ENCODE results near the gene SLCO1B3. TPM values are rescaled to one million over a fixed set of nuclear protein-coding genes. Genes with fewer than 3 reads are reported as not detected.

SLCO1B3 gene
- total RNA-seq, 1 experiment from 2014 or later: 13.2 TPM

DNA sequence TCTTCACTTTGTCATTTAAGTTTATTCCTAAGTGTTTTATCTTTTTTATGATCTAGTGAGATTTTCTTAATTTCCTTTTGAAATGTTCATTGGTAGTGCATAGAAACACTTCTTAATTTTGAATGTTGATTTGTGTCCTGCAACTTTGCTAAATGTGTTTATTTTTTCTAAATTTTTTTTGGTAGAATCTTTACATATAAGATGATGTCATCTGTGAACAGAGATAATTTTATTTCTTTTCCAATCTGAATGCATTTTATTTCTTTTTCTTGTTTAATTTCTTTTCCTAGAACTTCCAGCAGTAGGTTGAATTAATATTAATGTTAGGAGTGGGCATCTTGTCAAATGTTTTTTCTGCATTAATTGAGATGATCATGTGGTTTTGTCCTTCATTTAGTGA lies 42.1 kb downstream of the SLCO1B3 start:
- Histone ChIP-seq H3K9me3 (ENCODE audit: low read length) (no peaks in the 10 kb centered on the region), H3K4me2 (ENCODE audit: low read length) (no peak overlapping the region), H3K9ac (ENCODE audit: low read length) (no peak overlapping the region), H3K27me3 (ENCODE audit: low read length) (no peaks in the 10 kb centered on the region), H3K9me2 (replicated peaks; ENCODE audit: low read length) (no peaks in the 10 kb centered on the region), H3K4me3 (ENCODE audit: low read length) (no peak overlapping the region), H3F3A (ENCODE audit: low read length, unreplicated experiment) (no peaks in the 10 kb centered on the region), H4K20me1 (ENCODE audit: low read length) (no peaks in the 10 kb centered on the region), H3K36me3 (ENCODE audit: low read depth, low read length) (no peaks in the 10 kb centered on the region; the same call in 1 of the 2 replicates), H3K27ac (ENCODE audit: low read length) (no peak overlapping the region), H3K79me2 (ENCODE audit: low read length) (peaks cover 20% of the 10 kb centered on the region), H3K4me1 (ENCODE audit: insufficient read depth, low read length) (no peaks in the 10 kb centered on the region), H2AFZ (ENCODE audit: low read length) (no peak overlapping the region)
- no TSS peak for BruUV-seq (replicated peaks)
- CTCF ChIA-PET: no interaction called here
- TF ChIP-seq EZH2phosphoT487 (IDR thresholded peaks at IDR 0.05; ENCODE audit: borderline replicate concordance, low read length): no peak
- TF ChIP-seq, protein P1, sequence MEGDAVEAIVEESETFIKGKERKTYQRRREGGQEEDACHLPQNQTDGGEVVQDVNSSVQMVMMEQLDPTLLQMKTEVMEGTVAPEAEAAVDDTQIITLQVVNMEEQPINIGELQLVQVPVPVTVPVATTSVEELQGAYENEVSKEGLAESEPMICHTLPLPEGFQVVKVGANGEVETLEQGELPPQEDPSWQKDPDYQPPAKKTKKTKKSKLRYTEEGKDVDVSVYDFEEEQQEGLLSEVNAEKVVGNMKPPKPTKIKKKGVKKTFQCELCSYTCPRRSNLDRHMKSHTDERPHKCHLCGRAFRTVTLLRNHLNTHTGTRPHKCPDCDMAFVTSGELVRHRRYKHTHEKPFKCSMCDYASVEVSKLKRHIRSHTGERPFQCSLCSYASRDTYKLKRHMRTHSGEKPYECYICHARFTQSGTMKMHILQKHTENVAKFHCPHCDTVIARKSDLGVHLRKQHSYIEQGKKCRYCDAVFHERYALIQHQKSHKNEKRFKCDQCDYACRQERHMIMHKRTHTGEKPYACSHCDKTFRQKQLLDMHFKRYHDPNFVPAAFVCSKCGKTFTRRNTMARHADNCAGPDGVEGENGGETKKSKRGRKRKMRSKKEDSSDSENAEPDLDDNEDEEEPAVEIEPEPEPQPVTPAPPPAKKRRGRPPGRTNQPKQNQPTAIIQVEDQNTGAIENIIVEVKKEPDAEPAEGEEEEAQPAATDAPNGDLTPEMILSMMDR (conservative IDR thresholded peaks at IDR 0.05; ENCODE audit: low read depth, low read length): no peak
- no peak for TF ChIP-seq EZH2 (IDR thresholded peaks at IDR 0.05; ENCODE audit: low read length, unreplicated experiment)
- DNase-seq (no peak), ATAC-seq (no peak)
- POLR2A ChIA-PET (ENCODE audit: unreplicated experiment): no interaction called here
- intact Hi-C loops (cut with micrococcal nuclease): no loop called here

DNA sequence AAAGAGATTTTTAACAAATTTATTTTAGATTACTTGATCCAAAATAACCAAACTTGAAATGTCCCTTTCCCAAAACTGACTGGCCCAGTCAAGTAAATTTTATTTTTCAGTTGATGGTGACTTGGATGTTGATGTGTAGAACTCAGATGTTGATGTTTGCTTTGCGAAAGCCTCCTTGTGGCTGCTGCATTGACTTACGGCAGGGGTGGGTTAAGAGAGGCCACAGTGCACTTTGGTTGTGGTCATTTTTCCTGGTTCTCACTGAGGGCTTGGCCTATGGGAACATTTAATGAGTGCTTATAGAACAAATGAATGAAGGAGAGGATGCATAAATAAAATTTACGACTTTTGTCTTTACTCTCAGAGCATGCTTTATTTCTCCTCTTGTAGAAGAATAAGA lies 52.6 kb downstream of the SLCO1B3 start:
- Histone ChIP-seq H3K4me1 (ENCODE audit: insufficient read depth, low read length) (no peaks in the 10 kb centered on the region), H4K20me1 (ENCODE audit: low read length) (no peaks in the 10 kb centered on the region), H3K9me2 (replicated peaks; ENCODE audit: low read length) (no peaks in the 10 kb centered on the region), H3K27ac (ENCODE audit: low read length) (no peak overlapping the region), H3K79me2 (ENCODE audit: low read length) (no peaks in the 10 kb centered on the region), H2AFZ (ENCODE audit: low read length) (no peak overlapping the region), H3K4me3 (ENCODE audit: low read length) (no peak overlapping the region), H3K36me3 (ENCODE audit: low read depth, low read length) (peaks cover 4% of the 10 kb centered on the region), H3K9me3 (ENCODE audit: low read length) (no peaks in the 10 kb centered on the region), H3K4me2 (ENCODE audit: low read length) (no peak overlapping the region), H3K9ac (ENCODE audit: low read length) (no peak overlapping the region), H3F3A (ENCODE audit: low read length, unreplicated experiment) (no peaks in the 10 kb centered on the region), H3K27me3 (ENCODE audit: low read length) (no peaks in the 10 kb centered on the region)
- TF ChIP-seq EZH2phosphoT487 (IDR thresholded peaks at IDR 0.05; ENCODE audit: borderline replicate concordance, low read length) (no peak), EZH2 (IDR thresholded peaks at IDR 0.05; ENCODE audit: low read length, unreplicated experiment) (no peak)
- TF ChIP-seq, protein P1 (conservative IDR thresholded peaks at IDR 0.05; ENCODE audit: low read depth, low read length): no peak
- ATAC-seq: no peak
- no peak for DNase-seq
- BruUV-seq (replicated peaks): no TSS peak
- POLR2A ChIA-PET (ENCODE audit: unreplicated experiment): no interaction called here
- intact Hi-C loops (cut with micrococcal nuclease): no loop called here
- CTCF ChIA-PET: no interaction called here

DNA sequence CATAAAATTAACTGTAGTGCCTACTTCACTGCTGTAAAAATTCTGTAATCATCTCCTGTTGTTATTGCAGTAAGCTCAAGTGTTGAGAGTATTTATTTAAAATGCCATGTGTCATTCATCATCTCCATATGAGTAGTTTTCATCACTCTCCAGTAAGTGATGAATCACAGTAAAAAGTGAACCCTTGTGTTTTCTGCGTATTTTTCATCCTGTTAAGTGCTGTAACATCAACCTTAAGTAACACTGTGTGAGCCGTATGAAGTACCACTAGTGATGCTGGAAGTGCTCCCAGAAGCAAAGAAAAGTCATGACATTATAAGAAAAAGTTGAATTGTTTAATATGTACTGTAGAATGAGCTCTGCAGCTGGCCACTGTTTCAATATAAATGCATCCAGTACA lies 55.4 kb downstream of the SLCO1B3 start:
- peak; percentile 6 for DNase-seq
- Histone ChIP-seq H3K9me2 (replicated peaks; ENCODE audit: low read length) (no peaks in the 10 kb centered on the region), H3K4me1 (ENCODE audit: insufficient read depth, low read length) (no peaks in the 10 kb centered on the region), H3K79me2 (ENCODE audit: low read length) (no peaks in the 10 kb centered on the region), H3K9me3 (ENCODE audit: low read length) (no peaks in the 10 kb centered on the region), H4K20me1 (ENCODE audit: low read length) (no peaks in the 10 kb centered on the region), H3K27me3 (ENCODE audit: low read length) (no peaks in the 10 kb centered on the region), H3K36me3 (ENCODE audit: low read depth, low read length) (peaks cover 4% of the 10 kb centered on the region), H3K4me2 (ENCODE audit: low read length) (no peak overlapping the region), H3K9ac (ENCODE audit: low read length) (no peak overlapping the region), H3K27ac (ENCODE audit: low read length) (no peak overlapping the region), H3F3A (ENCODE audit: low read length, unreplicated experiment) (no peaks in the 10 kb centered on the region), H2AFZ (ENCODE audit: low read length) (no peak overlapping the region), H3K4me3 (ENCODE audit: low read length) (no peak overlapping the region)
- intact Hi-C loops (cut with micrococcal nuclease): no loop called here
- no TSS peak for BruUV-seq (replicated peaks)
- TF ChIP-seq, protein P1 (conservative IDR thresholded peaks at IDR 0.05; ENCODE audit: low read depth, low read length): no peak
- no peak for TF ChIP-seq EZH2phosphoT487 (IDR thresholded peaks at IDR 0.05; ENCODE audit: borderline replicate concordance, low read length)
- no peak for TF ChIP-seq EZH2 (IDR thresholded peaks at IDR 0.05; ENCODE audit: low read length, unreplicated experiment)
- ChIA-PET POLR2A (ENCODE audit: unreplicated experiment) (no interaction called here), CTCF (no interaction called here)
- ATAC-seq: 0 out of 2 replicates have a peak, but pooled peaks have one; percentile 27

Measured in PC-3 (cell line).